ENCODE measurements around the gene TMEM243. TPM values are rescaled to one million over a fixed set of nuclear protein-coding genes. Genes with fewer than 3 reads are reported as not detected.
"Not testable (repeated sequence)": the region's sequence is repeated elsewhere in the genome, so short reads cannot be mapped to it uniquely, and the experiment has no call there.

The TMEM243 gene
- polyA plus RNA-seq (ENCODE audit: insufficient read length), result 40.7 TPM
- long read RNA-seq, donor 1, transcript TMEM243-201 (4 exons, 1,063 nt), result major isoform, 13 of 19 reads
- long read RNA-seq, donor 1, transcript TMEM243-203 (5 exons, 1,273 nt), result minor isoform, 5 of 19 reads
- long read RNA-seq, donor 1, partial matches to known transcripts, result 0 of 19 reads
- long read RNA-seq, donor 1, other reads (novel, unspliced or antisense), result 0 of 19 reads
- long read RNA-seq, donor 2, transcript TMEM243-201 (4 exons, 1,063 nt), result major isoform, 18 of 22 reads
- long read RNA-seq, donor 2, partial matches to known transcripts, result 0 of 22 reads
- long read RNA-seq, donor 2, other reads (novel, unspliced or antisense), result 0 of 22 reads
- long read RNA-seq, donor 3, transcript TMEM243-201 (4 exons, 1,063 nt), result major isoform, 11 of 14 reads
- long read RNA-seq, donor 3, partial matches to known transcripts, result 0 of 14 reads
- long read RNA-seq, donor 3, other reads (novel, unspliced or antisense), result 0 of 14 reads
- long read RNA-seq, donor 4, result 0 reads
- long read RNA-seq, donor 5, transcript TMEM243-201 (4 exons, 1,063 nt), result major isoform, 19 of 29 reads
- long read RNA-seq, donor 5, transcript TMEM243-203 (5 exons, 1,273 nt), result minor isoform, 8 of 29 reads
- long read RNA-seq, donor 5, partial matches to known transcripts, result 0 of 29 reads
- long read RNA-seq, donor 5, other reads (novel, unspliced or antisense), result 0 of 29 reads
- long read RNA-seq, donor 6, transcript TMEM243-201 (4 exons, 1,063 nt), result minor isoform, 6 of 15 reads
- long read RNA-seq, donor 6, transcript TMEM243-203 (5 exons, 1,273 nt), result major isoform, 9 of 15 reads
- long read RNA-seq, donor 6, partial matches to known transcripts, result 0 of 15 reads
- long read RNA-seq, donor 6, other reads (novel, unspliced or antisense), result 0 of 15 reads
- long read RNA-seq, donor 7, transcript TMEM243-201 (4 exons, 1,063 nt), result major isoform, 18 of 25 reads
- long read RNA-seq, donor 7, transcript TMEM243-203 (5 exons, 1,273 nt), result minor isoform, 6 of 25 reads
- long read RNA-seq, donor 7, partial matches to known transcripts, result 0 of 25 reads
- long read RNA-seq, donor 7, other reads (novel, unspliced or antisense), result 0 of 25 reads
- long read RNA-seq, donor 8, transcript TMEM243-201 (4 exons, 1,063 nt), result major isoform, 7 of 10 reads
- long read RNA-seq, donor 8, partial matches to known transcripts, result 0 of 10 reads
- long read RNA-seq, donor 8, other reads (novel, unspliced or antisense), result 0 of 10 reads

- DNase-seq, result peak; percentile 56
These were observed at the start of gene TMEM243 for GRCh38 chr7:87219545-87220025. Gene TMEM243 (minus strand): TSS chr7:87219732. CDS start chr7:87219503, 229 bp downstream.

GRCh38 chr7:87267239-87267900 is 47.8 kb upstream of the TMEM243 start:
- no peak for DNase-seq

- no peak for DNase-seq
These were observed 44.0 kb upstream of the TMEM243 start for GRCh38 chr7:87263537-87263936.

GRCh38 chr7:87253589-87254087 is 34.1 kb upstream of the TMEM243 start:
- DNase-seq, result no peak

GRCh38 chr7:87245671-87246070 is 26.1 kb upstream of the TMEM243 start:
- DNase-seq, result not testable (repeated sequence)

GRCh38 chr7:87238464-87239051 is 19.0 kb upstream of the TMEM243 start:
- not testable (repeated sequence) for DNase-seq

- DNase-seq, result no peak
These were observed 15.4 kb upstream of the TMEM243 start for GRCh38 chr7:87234949-87235348.

GRCh38 chr7:87231711-87232110 is 12.2 kb upstream of the TMEM243 start:
- DNase-seq, result no peak

- no peak for DNase-seq
These were observed 11.7 kb upstream of the TMEM243 start for GRCh38 chr7:87231258-87231657.

- no peak for DNase-seq
These were observed 7.0 kb upstream of the TMEM243 start for GRCh38 chr7:87226495-87226894.

- DNase-seq, result no peak
These were observed 6.2 kb upstream of the TMEM243 start for GRCh38 chr7:87225696-87226095.

GRCh38 chr7:87223666-87224065 is 4.1 kb upstream of the TMEM243 start:
- no peak for DNase-seq

- DNase-seq, result peak; percentile 24
These were observed 1.2 kb upstream of the TMEM243 start for GRCh38 chr7:87220734-87221215.

- DNase-seq, result peak; percentile 72
These were observed 648 bp upstream of the TMEM243 start for GRCh38 chr7:87220026-87220733.

- DNase-seq, result peak; percentile 36
These were observed 562 bp downstream of the TMEM243 start for GRCh38 chr7:87218796-87219544.

GRCh38 chr7:87217983-87218653 is 1.4 kb downstream of the TMEM243 start:
- no peak for DNase-seq

- DNase-seq, result peak; percentile 20
These were observed 2.6 kb downstream of the TMEM243 start for GRCh38 chr7:87216701-87217508.

- DNase-seq, result no peak
These were observed 4.5 kb downstream of the TMEM243 start for GRCh38 chr7:87215046-87215445.

All from left kidney (tissue), 8 donors.